HG03520 (cell line): ENCODE results near the gene ZCCHC17.
"Not testable (repeated sequence)": the region's sequence is repeated elsewhere in the genome, so short reads cannot be mapped to it uniquely, and the experiment has no call there.

Source experiments
- ATAC-seq: cut with Tn5 transposase; IDR thresholded peaks from one replicate; pipeline ENCODE4 v1.9.1; 2021; ENCODE audit warnings: mild to moderate bottlenecking, moderate library complexity; ENCODE audit not compliant: unreplicated experiment

ZCCHC17 gene

DNA sequence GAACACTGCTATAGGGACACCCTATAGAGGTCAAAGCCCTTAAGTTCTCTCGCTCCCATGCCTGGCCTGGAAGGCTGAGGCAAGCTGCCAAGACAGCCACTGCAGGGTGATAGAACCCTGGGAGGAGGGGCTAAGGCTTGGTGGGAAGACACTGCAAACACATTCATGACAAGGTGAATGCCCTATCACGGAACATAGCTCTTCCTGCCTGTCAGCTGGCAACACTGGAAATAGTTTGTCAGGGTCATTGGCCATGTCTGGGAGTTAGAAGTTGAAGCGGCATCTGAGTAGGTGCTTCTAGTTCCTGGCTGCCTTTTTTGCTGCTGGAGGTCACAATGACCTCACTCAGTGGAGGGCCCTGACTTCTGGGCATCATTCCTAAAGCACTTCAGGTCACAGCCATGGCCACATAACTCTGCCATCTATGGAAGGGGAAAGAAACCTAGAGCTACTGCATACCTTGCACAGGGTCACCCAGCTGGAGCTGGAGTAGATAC lies 71.8 kb downstream of the ZCCHC17 start:
- ATAC-seq = no peak

DNA sequence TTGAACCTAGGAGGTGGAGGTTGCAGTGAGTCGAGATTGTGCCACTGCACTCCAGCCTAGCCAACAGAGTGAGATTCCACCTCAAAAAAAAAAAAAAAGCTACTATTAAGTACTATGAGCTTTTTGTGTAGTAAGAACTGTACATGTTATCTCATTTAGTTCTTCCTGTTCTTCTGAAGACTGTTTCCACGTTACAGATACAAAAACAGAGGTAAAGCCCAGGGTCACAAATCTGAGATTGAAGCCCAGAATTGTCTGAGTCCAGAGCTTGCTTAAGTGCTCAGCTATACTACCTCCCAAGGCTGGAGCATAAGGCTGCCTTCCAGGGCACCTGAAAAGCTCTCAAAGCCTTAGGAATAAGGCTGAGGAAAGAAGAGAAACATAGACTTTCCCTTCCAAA lies 73.2 kb downstream of the ZCCHC17 start:
- no peak for ATAC-seq

DNA sequence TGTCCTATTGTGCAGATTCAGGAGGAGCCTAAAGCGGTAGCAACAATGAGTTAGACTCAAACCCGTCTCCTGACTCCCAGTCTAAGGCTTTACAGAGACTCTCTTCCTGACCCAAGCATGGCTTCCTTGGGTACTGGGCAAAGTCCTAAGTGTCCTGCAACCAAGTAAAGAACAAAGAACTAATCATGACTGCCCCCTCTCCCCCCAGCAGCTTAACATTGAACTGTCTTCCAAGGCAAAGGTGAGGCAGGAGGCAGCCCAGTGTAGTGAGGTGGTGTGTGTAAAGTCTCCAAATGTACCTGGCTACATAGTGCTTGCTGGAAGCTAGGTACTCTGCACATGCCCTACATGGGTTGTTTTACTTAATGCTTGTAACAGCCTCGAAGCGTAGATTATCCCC lies 73.7 kb downstream of the ZCCHC17 start:
- ATAC-seq = no peak

DNA sequence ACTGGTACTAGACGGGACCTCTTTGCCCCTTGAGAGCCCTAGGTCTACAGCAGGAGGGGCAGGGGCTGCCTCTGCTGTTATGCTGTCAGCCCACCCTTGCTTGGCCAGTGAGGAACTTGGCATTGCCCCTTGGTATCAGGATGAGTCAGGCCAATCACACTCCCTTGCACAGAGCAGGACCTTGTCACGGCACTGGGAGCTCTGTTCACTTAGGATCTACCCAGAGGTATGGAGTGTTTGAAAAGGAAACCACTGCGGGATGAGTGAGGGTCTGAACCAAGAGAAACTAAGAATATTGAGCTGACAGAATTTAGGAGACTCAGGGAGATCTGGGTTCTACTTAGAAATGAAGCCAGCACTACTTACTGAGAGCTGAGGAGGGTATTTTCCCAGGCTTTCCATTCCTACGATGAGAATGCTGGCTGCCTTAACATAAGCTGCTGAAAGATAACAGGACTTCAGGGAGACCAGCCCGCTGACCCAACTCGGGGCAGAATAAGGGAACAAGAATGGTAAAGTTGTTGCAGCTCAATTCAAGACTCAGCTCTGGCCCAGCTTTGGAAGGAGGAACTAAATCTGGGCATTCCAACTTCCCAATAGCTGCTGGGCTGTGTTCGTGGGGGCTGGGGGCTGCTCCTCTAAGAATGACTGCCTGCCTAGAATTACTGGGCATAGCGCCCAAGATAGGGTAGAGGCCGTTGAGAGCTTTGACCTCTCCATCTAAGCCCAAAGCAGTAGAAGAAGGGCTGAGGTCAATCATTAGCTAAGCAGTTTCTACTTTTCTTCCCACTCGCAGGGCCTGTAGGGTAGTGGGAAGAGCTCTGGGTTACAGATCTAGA lies 74.5 kb downstream of the ZCCHC17 start:
- no peak for ATAC-seq

DNA sequence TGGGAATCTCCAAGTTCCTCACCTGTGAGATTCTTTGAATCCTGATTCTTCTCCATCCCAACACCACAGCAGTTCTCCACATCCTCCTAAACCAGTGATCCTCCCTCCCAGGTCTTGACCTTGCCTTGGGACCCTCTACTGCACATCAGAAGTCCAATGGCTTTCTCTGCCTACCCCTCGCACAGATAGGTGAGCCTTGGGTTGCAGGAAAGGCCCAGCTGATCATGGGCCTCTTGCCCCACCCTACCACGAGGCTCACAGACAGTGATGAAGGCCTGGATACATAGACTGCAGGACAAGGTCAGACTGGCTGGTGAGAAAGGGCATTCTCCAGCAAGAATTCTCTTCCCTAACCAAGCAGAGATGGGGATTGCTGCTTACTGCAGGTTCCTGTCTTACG lies 75.2 kb downstream of the ZCCHC17 start:
- ATAC-seq = no peak

DNA sequence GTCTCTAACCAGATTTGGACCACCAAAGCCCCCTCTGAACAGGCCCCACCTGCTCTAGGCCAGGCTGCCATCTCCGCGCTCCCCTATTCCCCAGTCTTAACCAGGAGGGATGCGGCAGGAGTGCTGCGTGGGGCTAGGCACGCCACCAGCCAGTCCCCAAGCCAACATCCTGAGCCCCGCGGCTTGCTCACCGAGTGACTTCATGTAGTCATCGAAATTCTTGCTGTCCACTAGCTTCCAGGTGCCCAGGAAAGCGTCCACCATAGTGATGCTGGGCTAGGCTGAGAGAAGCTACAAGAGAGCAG lies 75.9 kb downstream of the ZCCHC17 start:
- ATAC-seq = no peak

DNA sequence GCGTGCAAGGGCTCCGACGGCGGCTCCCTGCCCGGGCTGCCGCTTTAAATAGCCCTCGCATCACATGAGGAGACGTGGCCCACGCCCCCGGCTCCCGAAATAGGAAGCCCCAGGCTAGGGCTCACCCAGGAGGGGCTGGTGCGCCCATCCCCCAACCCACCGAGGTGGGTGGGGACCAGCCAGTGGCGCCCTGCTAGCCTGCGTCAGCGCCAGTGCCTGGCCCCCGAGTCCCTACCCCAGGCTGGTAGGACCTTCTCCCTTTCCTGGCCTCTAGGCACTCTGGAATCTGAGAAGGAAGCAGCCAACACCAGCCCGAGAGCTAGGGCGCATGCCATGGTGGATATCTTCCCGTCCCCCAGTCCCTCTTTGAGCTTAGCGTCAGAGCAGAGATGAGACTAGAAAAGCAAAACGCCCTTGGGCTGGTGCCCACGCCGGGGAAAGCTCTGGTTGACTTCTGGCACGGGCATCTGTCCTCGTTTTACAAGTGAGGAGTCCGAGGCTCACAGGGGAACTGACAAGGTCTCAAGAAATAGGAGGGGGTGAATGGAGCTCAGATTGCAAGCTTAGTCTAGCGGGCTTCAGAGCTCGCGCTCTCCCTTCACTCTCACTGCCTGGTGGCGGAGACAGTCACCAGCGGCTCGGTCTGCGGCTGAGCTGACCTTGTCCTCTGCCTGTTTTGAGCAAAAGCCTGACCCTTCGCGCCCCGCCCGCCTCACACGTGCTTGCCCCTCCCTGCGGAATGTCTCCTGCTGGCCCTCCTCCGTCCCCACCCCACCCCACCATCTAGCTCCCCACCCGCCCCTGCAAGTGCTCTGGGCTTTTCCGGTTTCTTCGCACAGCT lies 76.4 kb downstream of the ZCCHC17 start, which contains the start of gene FABP3:
TSS of gene FABP3 (minus strand) at position 21 of the 841 bp plus-strand sequence. CDS start 62 bp downstream, outside the sequence.
- ATAC-seq = no peak

DNA sequence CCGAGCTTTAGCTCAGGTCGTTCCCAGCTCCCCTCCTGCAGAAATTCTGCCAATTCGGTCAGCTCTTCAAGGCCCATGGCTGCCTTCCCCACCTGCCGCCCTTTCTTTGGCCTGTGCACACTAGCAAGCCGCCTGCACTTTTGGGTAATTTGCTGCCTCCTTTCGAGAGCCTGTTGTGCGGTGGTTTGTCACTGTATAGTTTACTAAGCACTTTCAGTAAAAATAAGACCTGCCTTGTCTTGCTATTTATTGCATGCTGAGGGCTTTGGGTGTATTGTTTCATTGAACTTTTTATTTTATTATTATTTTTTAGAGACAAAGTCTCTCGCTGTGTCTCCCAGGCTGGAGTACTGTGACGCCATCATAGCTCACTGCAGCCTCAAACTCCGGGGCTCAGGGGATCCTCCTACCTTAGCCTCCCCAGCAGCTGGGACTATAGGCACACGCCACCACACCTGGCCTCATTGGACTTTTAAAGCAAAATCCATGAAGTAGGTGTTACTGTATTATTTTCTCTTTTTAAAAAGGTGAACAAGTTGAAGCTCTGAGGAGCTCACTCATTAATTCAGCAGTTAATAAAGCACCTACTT lies 77.2 kb downstream of the ZCCHC17 start:
- ATAC-seq = no peak

DNA sequence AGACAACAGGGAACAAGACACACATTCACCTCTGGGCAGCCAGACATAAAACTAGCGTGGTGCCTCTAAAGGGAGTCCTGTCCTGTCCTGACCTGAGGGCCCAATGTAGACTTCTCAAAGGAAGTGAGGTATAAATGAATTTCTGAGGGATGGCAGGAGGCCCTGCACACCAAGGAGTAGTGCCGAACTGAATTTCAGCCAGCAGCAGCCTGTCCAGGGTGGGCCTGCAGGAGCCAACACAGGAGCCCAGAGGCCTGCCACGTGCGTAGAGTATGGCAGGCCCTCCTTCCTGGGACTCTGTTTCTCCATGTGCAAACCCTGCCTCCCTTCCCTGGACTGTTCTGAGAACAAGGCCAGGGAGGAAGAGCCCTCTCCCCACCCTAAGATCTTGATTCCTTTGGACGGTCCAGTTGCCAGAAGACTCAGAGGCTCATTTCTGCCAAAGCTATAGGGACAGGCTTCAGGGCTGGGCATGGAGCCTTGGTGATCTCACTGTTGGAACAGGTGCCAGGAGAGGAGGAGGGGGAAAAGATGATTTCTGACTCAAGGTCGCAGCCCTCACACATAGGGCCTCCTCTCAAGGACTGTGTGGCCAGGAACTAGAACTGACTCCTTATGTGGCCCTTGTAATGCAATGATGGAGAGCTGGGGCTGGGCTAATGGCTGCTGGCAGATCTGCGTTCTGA lies 77.8 kb downstream of the ZCCHC17 start:
- no peak for ATAC-seq

DNA sequence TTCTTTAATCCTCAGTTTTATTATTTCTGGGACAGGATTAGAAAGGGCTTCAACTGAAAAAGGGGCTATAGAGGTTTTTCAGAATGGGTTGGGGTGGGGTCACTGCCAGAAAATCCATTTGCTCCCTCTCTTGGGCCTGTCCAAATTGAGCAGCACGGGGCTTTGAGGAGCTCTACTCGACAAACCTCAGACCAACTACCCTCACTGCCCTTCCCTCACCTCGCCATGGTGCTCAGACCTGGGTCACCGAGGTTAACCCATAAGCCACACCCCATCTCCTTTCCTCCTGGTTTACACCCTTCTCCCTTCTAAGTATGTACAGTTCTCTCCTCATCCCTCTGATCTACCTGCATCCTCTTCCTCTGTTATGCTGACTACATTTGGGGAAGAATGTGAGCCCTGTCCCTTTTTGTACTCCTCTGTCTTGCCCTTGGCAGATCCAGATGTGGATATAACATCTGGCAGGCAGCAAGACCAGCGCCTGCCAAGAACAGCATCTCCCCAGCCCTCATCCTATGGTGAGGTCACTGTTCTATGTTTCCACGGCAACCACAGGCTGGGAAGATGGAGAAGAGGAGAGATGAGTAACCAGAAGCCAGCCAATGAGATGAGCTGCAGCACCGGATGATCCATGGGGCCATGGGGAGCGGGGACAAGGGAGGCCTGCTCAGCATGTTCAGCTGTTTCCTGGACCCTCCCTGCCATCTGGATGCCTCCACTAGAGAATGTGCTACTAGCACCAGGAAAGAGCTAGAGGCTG lies 79.7 kb downstream of the ZCCHC17 start:
- ATAC-seq = no peak

DNA sequence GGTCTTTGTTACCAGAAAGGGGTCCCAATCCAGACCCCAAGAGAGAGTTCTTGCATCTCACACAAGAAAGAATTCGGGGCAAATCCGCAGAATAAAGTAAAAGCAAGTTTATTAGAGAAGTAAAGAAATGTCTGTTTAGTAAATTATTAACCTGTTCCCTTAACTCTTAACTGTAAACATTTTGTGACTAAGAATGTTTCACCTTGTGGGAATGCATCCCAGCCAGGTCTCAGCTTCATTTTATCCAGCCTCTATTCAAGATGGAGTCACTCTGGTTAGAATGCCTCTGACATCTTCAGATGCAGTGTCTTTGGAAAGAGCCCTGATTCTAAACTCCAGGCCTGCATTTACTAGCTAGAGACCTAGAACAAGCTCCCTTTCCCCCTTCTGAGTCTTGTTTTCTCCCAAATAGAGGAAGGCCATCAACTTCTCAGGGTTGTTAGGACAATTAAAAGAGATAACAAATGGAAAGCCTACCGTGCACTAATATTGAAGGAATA lies 80.6 kb downstream of the ZCCHC17 start:
- ATAC-seq = no peak

DNA sequence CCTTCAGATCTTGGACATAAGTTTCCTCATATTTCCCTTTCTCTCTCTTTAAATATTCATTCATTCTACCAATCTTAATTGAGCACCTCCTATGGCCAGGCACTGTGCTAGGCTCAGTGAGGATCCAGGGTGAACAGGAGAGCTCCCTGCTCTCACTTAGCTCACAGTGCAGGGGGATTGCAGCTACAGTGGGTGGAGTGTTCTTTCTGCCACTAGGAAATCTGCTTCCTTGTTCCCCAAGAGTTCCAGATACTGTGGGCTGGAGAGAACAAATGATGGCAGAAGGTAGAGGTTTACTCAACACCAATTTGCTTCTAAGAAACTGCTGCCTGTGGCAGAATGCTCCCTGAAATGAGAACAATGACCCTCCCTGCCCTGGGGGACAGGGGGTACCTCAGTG lies 81.2 kb downstream of the ZCCHC17 start:
- no peak for ATAC-seq

DNA sequence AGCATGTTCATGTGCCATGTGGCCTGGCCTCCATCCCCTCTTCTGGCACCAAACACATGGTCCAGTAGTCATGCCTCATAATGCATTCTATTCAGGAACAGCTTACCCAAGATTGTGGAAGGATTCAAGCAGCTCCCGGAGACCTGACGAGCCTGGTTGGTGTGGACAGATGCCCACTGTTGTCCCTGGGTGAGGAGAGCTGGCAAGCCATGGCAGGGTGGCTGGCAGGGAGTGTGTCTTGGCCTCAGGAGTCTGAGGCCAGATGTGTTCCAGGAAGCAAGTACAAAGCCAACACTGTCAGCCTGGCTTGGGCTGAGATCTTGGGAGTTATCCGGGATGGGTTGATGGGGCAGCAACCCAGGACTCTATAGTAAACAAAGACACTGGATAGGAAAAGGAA lies 83.3 kb downstream of the ZCCHC17 start:
- no peak for ATAC-seq

DNA sequence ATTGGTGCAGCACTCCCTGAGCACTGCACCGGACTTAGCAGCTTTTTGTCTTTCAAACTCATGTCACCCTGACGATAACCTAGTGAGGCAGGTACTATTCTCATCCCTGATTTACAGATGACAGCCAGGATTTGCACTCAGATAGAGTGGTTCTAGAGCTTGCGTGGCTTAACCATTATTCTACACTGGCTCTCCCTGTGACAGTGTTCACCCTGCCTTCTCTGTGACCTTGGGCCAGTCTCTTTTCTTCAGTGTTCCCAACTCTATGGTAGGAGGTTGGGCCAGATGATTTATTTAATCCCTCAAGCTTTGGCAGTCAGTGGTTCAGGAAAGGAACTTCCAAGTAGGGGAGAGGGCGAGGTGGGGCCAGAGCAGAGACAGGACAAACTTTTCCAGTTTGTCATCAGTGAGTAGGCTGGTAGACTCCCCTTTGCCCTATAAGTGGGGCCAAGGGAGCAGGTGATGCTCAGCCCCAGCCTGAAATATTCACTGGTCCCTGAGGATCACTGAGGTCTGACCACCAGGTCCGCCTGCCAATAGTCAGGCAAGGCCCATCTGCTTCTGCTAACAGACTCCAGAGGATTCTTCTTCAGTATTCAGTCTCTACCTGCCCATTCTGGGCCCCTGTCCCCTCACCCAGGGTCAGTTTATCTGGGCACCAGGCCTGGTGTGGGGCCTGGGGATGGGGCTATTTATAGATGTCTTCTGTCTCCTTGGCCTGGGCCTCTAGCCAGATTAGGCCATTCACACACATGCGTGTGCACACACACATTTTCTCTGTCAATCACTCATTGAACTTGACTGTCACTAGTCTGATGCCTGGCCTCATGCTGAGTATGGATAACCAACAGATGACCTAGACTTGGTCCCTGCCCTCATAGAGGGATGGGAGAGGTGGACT lies 84.8 kb downstream of the ZCCHC17 start:
- no peak for ATAC-seq

DNA sequence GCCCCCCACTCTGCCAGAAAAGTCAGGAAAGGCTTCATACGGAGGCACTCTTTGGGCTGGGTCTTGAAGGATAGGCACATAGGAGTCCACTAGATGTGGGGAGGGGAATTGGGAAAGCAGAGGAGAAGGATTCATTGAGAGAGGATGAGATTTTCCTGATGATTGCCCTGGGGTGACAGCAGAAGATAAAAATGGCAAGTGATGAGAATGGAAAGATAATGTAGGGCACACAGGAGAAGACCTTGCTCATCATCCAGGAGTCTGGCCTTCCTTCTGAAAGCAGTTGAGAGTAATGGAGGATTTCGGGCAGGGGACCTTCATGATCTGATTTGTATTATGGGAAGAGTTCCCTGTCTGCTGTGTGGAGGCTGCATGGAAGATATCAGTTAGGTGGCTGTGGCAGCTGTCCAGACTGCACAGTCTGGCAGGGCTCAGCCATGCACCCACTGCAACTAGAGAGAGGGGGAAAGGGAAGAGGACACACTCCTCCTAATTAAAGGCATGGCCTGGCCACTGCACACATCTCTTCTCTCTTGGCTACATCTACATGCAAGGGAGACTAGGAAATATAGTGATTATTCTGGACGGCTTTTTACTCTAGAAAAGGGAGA lies 85.7 kb downstream of the ZCCHC17 start:
- no peak for ATAC-seq

DNA sequence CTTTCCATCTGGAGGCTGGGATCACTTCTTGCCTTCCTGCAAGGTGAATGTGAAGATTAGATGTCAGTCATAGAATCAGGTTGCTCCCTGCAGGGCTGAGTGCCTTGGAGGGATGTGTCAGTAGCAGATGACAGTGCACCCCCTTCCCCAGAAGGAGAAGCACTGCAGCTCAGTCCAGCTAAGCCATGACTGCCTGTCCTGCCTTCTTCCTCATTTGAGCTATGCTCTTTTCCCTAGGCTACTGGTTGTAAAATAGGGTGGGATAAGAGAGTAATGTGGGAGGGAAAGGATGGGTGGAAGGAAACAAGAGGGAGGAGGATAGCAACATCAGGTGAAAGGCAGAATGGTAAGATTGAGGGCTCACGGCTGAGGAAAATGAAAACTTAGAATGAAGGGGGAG lies 87.1 kb downstream of the ZCCHC17 start:
- ATAC-seq = no peak

DNA sequence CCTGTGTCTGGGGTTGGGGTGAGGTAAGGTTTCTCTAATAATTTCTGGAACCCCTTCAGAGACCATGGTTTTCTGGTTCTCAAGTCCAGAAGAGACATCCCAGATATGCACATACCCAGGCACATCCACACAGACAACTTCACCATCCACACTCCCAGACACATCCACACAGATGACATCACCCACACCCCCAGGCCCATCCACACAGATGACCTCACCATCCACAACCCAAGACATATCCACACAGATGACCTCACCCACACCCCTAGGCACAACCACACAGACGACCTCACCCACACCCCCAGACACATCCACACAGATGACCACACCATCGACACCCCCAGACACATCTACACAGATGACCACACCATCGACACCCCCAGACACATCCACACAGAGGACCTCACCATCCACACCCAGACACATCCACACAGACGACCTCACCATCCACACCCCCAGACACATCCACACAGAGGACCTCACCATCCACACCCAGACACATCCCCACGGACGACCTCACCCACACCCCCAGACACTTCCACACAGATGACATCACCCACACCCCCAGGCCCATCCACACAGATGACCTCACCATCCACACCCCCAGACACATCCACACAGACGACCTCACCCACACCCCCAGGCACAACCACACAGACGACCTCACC lies 89.9 kb downstream of the ZCCHC17 start:
- ATAC-seq = not testable (repeated sequence)

DNA sequence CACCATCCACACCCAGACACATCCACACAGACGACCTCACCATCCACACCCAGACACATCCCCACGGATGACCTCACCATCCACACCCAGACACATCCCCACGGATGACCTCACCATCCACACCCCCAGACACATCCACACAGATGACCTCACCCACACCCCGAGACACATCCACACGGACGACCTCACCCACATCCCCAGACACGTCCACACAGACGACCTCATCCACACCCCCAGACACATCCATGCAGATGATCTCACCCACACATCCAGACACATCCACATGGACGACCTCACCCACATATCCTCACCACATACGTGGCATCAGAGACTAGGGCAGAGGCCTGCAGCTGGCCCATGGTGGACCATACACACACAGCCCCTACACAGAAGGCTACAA lies 90.8 kb downstream of the ZCCHC17 start:
- no peak for ATAC-seq
